ENCODE results near the gene LCOR.
"Not testable (repeated sequence)": the region's sequence is repeated elsewhere in the genome, so short reads cannot be mapped to it uniquely, and the experiment has no call there.

The LCOR gene

DNA sequence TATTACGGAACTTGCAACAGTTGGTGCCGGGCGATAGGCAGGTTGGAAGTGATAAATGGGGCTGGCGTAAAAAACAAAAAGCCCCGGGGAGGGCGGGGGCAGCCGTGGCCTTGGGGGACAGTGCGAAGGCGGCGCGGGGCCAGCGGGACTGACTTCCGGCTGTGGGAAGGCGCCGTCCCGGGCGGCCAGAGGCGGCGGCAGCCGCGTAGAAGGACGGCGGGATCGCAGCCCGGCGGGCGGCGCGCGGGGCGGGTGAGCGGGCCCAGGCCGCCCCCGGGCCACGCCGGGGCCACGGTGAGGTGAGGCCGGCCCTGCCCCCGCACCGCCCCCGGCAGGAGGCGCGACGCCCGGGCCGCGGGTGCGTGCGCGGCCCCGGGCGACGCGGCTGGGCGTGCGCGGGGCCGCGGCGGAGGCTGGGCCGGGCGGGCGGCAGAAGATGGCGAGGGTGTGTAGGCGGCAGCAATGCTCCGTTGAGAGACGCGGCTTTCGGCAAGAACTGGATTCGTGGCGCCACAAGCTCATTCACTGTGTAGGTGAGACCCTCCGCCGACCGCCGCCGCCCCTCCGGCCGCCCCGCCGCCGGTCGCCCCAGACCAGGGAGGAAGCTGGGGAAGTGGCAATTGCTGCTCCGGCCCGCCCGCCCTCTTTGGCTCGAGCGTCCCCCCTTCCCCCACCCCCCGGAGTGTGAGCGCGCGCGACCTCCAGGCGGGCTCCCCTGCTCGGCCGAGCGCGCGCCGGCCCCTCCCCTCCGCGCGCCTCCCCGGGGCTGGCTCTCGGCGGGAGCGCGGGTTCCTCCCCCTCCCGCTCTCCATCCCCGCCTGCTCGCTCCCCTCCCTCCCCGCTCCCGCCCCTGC is at the start of gene LCOR:
TSS of gene LCOR (plus strand) at position 432 of the 854 bp plus-strand sequence. CDS start 116,760 bp downstream, outside the sequence.
- peak; percentile 86 for DNase-seq (ENCODE audit: low read depth)

DNA sequence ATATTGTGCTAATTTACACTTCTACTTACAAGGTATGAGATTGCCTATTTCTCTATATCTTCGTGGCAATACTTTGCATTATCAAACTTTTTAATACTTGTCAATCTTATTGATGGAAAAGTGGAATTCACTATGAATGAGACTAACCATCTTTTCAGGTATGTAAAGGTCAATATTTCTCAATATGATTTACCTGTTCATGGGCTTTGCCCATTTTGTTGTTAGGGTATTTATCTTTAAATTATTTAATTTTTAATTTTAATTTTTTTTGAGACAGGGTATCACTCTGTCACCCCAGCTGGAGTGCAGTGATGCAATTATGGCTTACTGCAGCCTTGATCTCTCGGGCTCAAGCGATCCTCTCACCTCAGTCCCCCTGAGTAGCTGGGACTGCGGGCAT is 47.8 kb upstream of the LCOR start:
- DNase-seq (ENCODE audit: low read depth): no peak

DNA sequence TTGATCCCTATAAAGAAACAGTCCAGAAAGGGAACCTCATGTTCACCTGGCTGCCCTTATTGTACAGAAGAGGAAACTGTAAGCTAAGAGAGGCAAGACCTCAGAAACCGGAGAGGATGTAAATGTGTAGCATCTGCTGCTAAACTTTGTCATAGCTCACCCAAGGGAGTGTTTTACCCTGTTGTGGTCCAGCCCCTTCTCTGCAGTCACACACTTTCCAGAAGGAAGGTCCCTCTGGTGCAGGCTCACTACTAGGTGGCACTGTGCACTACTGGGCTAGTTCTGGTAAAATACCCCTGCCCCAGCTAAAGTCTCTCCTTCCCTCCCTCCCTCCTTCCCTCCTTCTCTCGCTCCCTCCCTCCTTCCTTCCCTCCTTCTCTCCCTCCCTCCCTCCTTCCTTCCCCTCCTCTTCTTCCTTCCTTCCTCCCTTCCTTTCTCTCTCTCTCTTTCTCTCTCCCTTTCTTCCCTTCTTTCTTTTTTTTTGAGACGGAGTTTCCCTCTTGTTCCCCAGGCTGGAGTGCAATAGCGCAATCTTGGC is 42.5 kb upstream of the LCOR start:
- peak; percentile 37 for DNase-seq (ENCODE audit: low read depth)

DNA sequence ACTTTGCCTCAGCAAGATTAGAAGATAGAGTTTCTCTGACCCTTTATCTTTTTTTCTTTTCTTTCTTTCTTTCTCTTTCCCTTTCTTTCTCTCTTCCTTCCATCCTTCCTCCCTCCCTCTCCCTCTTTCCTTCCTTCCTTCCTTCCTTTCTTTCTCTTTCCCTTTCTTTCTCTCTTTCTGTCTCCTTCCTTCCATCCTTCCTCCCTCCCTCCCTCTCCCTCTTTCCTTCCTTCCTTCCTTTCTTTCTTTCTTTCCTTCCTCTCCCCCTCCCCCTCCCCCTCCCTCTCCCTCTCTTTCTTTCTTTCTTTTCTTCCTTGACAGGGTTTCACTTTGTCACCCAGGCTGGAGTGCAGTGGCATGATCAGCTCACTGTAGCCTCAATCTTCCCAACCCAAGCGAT is 40.2 kb upstream of the LCOR start:
- no peak for DNase-seq (ENCODE audit: low read depth)

DNA sequence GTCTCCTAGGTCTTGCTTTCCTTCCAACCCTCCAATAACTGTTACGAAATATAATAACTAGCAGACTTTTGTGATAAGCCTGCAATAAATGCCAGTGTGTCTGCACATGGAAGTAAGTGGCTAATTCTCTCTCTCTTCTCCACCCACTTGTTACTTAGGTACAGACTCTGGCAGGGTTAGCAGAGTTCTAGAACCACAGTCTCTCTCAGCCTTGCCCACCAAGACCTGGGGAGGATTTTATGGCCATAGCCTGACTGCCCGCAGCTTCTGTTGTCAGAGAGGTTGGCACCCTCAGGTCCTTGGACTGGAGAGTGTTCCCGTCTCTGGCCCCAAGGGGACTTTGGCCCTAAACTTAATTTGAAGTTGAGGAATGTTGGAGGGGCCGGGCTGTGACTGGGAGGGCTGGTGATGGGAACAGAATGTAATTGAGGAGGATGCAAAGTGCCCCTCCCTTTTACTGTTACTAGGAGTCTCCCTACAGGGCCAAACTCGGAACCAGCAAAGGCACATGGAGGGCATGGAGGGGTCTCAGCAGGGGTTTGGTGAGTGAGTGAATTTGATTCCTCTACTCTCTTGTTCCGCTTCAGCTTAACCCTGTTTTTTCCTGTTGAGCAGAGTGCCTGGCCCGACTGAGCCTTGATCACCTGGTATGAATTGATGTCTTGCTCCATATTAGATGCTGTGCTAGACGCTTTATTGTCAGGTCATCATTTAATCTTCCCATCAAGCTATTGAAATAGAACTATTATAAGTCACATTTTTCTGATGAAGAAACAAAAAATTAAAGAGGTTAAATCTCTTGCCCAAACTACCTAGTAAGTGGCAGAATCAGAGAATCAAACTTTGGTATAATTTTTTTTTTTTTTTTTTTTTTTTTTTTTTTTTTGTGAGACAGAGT is 37.0 kb upstream of the LCOR start:
- DNase-seq (ENCODE audit: low read depth): peak; percentile 65

DNA sequence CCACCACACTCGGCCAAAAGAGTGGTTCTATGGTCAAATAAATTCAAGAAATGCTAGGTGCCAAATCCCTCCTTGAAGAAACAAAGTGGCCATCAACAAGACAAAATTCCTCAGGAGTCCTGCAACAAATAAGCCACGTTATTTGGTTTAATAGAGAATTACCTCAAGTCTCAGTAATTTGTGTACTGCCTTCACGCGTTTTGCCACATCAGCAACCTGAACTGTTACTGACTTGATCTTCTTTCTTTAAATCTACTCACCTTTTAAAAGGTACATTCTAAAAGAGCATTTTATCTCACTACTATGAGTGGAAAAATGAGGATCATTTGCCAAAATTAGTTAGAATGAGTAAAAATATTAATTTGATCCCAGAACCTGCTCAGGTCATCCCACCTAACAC is 34.6 kb upstream of the LCOR start:
- DNase-seq (ENCODE audit: low read depth): no peak

DNA sequence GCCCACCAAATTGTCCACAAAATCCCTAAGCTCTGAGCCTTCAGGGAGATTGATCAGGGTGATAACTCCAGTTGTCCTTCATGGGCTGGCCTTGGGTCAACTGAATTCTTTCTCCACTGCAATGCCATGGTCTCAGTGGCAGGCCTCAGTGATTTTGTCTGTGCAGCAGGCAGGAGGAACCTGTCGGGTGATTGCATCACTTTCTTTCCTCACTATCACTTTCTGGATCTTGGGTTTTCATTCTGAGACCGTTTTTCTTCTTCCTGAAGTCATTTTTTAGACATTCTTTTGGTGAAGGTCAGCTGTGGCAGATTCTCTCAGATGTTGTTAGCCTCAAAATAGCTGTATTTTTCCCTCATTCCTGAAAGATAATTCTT is 28.8 kb upstream of the LCOR start:
- DNase-seq (ENCODE audit: low read depth): no peak

DNA sequence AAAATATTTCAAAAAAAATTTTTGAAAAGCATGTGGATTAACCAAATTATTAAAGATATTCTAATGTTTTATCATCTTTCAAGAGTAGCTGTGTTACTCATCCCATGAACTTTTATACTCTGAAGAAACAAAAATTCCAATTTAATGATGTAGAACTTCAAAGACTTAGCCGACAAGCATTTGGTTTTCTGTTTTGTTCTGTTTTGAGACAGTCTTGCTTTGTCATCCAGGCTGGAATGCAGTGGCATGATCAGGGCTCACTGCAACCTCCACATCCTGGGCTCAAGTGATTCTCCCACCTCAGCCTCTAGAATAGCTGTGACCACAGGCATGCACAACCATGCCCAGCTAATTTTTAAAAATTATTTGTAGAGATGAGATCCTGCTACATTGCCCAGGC is 17.8 kb upstream of the LCOR start:
- peak; percentile 91 for DNase-seq (ENCODE audit: low read depth)

DNA sequence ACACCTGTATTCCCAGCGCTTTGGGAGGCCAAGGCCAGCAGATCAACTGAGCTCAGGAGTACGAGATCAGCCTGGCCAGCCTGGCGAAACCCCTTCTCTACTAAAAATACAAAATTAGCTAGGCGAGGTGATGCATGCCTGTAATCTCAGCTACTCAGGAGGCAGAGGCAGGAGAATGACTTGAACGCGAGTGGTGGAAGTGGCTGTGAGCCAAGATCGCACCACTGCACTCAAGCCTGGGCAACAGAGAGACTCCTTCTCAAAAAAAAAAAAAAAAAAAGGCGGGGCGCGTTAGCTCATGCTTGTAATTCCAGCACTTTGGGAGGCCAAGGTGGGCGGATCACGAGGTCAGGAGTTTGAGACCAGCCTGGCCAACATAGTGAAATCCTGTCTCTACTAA is 13.1 kb upstream of the LCOR start:
- not testable (repeated sequence) for DNase-seq (ENCODE audit: low read depth)

DNA sequence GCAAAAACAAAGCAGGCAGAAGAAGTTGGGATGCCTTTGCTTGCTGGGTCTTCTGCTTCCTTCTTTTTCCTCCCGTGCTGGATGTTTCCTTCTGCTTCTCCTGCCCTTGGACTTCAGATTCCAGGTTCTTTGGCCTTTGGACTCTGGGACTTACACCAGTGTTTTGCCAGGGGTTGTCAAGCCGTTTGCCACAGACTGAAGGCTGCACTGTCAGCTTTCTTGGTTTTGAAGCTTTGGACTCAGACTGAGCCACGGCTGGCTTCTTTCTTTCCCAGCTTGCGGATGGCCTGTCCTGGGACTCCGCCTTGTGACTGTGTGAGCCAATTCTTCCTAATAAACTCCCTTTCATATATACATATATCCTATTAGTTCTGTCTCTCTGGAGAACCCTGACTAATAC is 11.3 kb upstream of the LCOR start:
- no peak for DNase-seq (ENCODE audit: low read depth)

DNA sequence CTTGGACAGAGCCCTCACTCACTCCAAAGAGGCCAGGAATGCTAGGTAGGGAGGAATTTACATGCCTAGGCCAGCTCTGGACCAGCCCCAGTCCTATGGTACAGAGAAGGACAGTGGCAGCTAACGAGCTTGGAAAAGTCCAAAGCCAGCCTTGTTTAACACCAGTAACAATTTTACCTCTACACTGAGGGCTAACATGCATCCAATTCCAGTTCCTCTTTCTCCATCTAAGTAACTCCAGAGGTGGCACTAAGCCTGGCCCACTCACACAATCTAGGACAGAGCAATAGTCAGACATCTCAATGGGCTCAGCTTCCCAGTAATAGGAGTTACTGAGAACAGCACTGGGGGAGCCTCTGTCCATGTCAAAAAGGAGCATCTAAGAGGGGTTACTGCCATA is 5.7 kb upstream of the LCOR start:
- DNase-seq (ENCODE audit: low read depth): no peak

DNA sequence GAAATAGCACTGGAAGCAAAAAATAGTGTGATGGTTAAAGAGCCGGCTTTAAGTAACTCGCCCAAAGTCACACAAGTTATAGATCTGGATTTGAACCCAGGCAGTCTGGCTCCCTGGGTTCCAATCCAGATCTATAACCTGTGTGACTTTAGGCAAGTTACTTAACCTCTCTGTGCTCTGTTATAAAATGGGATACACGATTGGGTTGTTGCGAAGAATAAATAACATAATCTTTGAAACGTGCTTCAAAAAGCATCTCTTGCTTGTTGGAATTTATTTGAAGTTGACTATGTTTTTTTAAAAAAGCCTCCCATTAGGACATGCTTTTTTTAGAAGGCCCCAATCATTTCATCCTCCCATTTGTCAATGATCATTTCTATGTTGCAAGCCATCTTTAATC is 3.5 kb upstream of the LCOR start:
- DNase-seq (ENCODE audit: low read depth): no peak

DNA sequence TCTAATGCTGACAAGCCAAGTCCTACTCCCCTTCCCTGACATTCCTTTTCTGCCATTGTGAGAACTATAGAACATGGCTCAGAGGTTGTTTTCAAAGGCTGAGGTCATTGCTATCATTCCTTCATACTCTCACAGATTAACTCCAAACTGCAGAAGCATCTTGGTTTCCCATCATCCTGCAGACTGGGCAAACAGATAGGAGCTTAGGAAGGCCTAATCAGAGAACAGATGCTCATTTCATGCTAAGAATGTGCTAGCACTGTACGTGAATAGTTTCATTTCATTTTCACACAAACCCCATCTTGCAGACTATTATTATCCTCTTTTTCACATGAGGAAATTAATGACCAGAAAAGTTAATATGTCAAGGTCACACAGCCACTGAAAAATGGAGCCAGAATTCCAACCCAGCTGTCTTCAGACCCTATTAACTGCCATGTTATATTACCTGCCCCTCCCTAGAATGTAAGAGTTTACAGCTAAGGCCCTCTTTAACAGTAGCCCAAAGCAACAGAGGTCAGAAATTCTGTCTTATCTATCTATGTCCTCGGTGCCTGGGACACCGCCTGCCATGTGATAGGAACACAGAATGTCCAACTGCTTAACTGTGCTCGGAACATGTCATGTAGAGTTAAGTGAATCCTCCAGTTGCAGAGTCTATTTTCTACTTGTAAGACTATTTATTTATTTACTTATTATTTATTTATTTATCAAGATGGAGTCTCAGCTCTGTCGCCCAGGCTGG is 2.9 kb upstream of the LCOR start:
- DNase-seq (ENCODE audit: low read depth): peak; percentile 34

DNA sequence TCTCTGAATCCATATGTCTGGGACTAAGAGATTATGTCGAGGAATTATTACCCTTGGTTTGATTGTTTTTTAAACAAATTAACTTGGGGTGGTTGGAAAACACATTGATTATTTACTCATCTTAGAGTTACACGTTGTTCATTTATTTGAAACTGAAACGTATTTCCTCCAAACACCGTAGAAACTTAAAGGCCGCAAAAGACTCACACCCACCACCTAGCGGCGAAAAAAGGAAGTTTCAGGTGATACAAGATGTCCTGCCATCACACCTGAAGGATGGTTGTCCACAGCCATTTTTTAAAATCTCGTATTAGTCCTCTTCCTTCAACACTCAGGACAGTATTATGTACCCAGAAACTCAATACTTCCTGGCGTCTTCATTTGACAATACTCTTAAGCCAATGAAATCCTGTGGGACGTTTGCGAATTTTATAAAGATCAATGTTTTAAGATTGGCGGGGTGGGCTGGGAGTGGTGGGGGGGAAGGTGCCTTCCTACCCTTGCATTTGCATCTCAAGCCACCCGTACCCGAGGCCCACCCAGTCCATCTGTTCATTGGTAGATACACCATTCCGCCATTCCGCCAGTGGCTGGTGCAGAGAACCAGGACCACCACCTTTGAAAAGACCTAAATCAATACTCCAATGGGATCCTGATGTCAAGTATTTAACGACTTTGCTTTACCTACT is 1.4 kb upstream of the LCOR start:
- DNase-seq (ENCODE audit: low read depth): peak; percentile 66

DNA sequence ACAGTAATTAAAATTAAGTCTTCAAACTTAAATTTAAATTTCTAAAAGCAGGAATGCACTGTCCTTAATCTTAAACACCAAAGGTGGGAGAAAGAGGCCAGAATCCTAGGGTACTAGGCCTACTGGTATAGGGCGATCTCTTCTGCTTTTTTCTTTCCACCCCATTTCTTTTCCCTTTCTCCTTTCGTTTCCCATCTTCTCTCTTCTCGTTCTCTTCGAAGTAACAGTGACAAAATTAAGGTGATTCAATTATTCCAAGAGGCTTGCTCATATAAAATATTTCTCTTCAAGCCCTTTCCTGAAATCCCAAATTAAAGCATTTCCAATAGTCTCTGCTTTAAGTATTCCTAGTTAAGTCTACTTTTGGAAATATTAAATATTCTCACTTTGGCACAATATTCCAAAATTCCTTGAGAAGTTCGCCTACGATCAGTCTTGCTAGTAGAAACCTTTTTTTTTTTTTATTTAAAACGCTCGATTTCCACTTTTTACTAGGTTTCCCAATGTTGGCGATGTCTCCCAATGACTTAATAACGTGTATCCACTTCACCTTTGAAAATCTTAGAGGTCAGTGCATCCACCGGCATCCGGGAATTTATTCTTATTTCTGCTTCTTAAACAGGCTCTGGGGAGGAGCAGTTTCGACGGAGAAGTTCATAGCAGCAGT is 765 bp upstream of the LCOR start:
- no peak for DNase-seq (ENCODE audit: low read depth)

DNA sequence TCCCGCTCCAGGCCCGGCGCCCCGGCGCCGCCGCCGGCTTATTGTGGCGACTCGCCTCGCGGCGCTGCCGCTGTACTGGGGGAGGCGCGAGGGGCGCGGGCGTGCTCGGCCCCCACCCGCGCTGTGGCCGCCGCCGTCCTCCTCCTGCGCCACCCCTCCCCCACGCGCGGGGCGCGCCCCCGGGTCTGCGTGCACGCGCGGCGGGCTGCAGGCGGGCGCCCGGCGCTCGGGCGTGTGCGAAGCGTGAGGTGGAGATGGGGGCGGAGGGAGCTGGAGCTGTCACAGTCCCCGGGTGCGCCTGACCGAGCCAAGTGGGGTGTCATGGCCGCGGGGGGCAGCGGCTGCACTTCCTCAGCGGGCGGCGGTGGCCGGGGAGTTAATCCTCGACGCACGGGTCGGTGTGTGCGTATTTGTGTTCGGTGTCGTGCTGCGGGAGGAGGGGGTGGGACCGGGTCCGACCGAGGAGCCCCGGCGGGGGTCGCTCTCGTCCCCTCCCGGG is 672 bp downstream of the LCOR start:
- DNase-seq (ENCODE audit: low read depth): peak; percentile 52

DNA sequence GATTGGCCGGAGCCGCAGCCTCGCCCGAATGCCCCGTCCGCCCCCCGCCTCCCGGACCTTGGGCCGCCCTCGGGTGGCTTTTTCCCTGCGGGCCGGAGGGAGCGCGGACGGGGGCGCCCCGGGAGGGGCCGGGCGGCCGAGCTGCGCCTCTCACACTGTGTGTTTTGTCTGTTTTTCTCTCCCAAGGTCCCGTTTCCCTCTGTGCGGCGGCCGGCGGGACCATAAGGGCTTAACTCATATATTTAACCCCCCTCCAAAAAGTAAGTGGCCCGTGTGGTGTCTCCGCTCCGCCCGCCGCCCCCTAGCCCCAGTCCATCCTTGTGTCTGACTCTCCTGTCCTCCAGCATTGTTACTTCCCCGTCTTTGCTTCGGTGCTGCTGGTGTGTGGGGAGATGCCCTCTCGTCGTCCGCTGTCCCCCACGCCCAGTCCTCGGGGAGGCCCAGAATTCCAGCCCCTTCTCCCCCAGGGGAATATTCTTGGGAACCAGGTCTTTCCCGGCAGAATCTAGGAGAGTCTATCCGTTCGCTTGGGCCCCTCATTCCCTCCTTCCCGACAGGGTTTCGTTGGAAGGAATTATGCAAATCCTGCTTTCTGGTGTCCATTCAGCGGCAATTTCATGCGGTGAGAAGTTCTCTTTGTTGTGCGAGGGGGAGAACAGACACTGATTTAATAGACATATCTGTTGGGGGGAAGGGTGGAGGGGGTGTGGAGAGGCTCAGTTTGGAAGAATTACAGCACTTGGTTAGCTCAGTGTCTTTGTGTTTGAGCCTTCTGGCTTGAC is 1.3 kb downstream of the LCOR start:
- DNase-seq (ENCODE audit: low read depth): peak; percentile 54

DNA sequence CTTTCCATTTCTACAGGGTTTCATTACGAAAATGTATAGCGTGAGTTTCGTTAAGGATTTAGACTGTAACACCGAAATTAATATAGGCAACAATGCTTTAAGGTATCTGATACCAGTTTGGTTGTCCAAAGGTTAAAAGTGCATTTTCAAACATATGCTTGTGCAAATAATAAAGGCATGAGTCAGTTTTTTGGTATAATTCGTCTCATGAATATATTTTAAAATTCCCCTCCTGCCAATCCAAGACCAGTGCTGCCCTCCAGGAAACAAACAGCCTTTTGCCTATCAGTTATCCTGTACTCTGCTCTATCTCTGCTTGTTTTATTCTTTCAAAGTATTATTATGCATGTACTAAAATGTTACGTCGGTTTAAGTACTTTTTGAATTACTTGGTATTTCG is 2.0 kb downstream of the LCOR start:
- DNase-seq (ENCODE audit: low read depth): no peak

DNA sequence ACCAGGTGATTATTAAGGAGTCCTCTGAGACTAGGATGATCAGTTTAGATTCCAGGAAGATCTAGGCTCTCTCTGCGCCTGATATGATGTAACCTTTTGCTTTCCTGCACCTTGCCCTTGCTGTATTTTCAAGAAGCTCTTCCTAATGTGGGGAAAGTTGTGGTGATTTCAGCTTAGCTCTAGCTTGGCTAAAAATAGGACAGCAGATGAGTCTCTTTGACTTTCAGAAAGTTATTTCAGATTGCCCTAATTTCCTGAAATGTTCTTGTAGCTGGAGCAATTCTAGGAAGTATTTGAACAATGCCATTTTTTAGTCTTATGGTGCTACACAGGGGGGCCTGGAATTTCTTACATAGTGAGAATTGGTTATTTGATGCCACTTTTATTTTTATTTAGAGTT is 3.8 kb downstream of the LCOR start:
- peak; percentile 38 for DNase-seq (ENCODE audit: low read depth)

DNA sequence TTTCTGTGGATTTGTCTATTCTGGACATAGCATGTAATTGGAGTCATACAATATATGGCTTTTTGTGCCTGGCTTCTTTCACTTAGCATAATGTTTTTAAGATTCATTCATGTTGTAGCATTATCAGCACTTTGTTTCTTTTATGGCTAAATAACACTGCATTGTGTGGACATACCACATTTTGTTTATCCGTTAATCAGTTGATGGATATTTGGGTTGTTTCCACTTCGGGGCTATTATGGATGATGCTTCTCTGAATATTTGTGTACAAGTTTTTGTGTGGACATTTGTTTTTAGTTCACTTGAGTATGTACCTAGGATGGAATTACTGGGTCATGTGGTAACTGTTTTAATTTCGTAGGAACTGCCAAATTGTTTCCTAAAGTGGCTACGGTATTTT is 6.4 kb downstream of the LCOR start:
- DNase-seq (ENCODE audit: low read depth): no peak

Data from amniotic epithelial cell (primary cell).